K562 (cell line): ENCODE measurements around the gene ABHD13.

Experiments used
- BRCA1 ChIP-seq, 2 experiments: fragments of 450-650 bp in 1 of 2; sonication (generic) in 1 of 2; formaldehyde crosslinking in 1 of 2; IDR thresholded peaks; 2 replicates each; pipeline versions ENCODE4 v1.5.0 to v1.6.1; 2017 to 2020; ENCODE audit warnings: mild to moderate bottlenecking in 1 of 2, missing genetic modification reagents in 1 of 2
- TF ChIP-seq, protein P1 (sequence below): sonication (generic); formaldehyde crosslinking; IDR thresholded peaks from 2 replicates; pipeline ENCODE4 v1.8.1; 2023; ENCODE audit warnings: mild to moderate bottlenecking, missing genetic modification reagents

DNA sequence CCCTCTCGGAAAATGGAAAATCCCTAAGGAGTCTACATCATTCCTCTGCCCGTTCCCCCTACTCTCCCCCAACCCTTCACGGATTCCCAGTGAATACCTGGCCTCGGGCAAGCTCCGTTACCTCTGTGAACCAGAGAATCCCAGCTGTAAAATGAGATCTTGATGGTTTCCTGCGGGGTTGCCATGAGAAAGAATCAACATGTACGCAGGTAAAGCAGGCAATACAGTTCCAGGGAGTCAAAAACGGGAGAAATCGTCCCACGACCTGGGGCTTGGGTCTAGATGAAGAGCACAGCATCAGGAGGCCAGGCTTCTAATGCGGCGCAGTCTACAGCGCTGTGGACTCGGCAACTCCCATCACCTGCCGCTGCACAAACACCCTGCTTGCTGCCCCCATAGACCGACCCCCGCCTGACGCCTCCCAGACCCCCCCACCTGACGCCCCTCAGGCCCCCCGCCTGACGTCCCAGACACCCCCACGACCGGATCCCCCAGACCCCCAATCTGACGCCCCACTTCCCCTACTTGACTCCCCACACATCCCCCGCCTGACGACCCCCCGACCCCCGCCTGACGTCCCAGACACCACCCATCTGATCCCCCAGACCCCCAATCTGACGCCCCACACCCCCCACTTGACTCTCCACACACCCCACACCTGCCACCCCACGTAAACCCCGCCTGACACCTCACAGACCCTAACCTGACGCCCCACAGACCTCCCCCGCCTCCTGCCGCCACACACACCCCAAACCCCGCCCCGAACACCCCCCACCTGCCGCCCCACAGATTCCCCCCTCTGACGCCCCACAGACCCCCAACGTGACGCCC lies 3.5 kb upstream of the ABHD13 start:
- TF ChIP-seq BRCA1 (IDR thresholded peaks at IDR 0.05) (no peak), BRCA1 (CRISPR knock-in tag; IDR thresholded peaks at IDR 0.05) (no peak)
- TF ChIP-seq, protein P1, sequence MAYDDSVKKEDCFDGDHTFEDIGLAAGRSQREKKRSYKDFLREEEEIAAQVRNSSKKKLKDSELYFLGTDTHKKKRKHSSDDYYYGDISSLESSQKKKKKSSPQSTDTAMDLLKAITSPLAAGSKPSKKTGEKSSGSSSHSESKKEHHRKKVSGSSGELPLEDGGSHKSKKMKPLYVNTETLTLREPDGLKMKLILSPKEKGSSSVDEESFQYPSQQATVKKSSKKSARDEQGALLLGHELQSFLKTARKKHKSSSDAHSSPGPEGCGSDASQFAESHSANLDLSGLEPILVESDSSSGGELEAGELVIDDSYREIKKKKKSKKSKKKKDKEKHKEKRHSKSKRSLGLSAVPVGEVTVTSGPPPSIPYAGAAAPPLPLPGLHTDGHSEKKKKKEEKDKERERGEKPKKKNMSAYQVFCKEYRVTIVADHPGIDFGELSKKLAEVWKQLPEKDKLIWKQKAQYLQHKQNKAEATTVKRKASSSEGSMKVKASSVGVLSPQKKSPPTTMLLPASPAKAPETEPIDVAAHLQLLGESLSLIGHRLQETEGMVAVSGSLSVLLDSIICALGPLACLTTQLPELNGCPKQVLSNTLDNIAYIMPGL (CRISPR knock-in tag) = no peak
